WI38 (cell line): Measurements from ENCODE around the gene RMND5B.
"Not testable (repeated sequence)": the region's sequence is repeated elsewhere in the genome, so short reads cannot be mapped to it uniquely, and the experiment has no call there.

Source experiments
- H3K4me3 ChIP-seq: 2 replicates; pipeline ENCODE4 v1.5.1; 2011; ENCODE audit warnings: low read depth, mild to moderate bottlenecking, control low read depth, low read length
- TF ChIP-seq, protein P1 (sequence below): IDR thresholded peaks from 2 replicates; pipeline ENCODE4 v1.5.1; 2012; ENCODE audit warnings: low read depth, mild to moderate bottlenecking, control low read depth, low read length

The RMND5B gene

DNA sequence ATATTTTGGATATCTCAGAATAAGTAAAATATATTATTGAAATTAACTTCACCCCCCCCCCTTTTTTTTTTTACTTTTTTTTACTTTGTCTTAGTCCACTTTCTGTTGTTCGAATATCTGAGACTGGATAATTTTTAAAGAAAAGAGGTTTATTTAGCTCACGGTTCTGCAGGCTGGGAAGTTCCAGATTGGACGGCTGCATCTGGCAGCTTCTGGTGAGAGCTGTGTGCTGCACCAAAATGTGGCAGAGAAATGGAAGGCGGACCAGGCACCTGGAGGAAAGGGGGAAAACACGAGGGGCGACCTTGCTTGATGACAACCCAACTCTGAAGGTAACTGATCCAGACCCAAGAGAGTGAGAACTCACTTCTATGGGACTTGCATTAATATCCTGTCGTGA, 62.0 kb downstream of the RMND5B start:
- H3K4me3 ChIP-seq: no peak overlapping the region
- TF ChIP-seq, protein P1, sequence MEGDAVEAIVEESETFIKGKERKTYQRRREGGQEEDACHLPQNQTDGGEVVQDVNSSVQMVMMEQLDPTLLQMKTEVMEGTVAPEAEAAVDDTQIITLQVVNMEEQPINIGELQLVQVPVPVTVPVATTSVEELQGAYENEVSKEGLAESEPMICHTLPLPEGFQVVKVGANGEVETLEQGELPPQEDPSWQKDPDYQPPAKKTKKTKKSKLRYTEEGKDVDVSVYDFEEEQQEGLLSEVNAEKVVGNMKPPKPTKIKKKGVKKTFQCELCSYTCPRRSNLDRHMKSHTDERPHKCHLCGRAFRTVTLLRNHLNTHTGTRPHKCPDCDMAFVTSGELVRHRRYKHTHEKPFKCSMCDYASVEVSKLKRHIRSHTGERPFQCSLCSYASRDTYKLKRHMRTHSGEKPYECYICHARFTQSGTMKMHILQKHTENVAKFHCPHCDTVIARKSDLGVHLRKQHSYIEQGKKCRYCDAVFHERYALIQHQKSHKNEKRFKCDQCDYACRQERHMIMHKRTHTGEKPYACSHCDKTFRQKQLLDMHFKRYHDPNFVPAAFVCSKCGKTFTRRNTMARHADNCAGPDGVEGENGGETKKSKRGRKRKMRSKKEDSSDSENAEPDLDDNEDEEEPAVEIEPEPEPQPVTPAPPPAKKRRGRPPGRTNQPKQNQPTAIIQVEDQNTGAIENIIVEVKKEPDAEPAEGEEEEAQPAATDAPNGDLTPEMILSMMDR: no peak

DNA sequence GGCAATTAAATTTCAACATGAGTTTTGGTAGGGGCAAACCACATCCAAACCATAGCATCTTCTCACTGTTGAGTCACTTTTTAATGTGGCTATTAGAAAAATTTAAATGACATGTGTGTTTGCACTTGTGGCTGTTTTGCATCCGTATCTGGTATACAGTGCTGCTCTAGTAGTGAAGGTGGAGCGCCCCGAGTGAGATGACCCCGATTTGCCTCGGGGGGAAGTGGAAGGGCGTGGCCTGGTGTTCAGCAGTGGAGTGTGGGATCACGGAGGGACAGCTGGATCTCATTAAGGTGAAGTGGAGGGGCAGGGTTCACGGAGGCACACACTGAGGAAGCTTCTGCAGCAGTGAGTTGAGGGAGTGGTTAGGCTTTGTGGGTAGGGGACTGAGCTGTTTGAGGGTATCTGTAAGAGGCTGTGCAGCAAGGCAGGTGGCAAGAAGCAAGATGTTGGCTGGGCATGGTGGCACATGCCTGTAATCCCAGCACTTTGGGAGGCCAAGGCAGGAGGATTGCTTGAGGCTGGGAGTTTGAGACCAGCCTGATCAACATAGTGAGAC, 62.5 kb downstream of the RMND5B start:
- no peak overlapping the region for H3K4me3 ChIP-seq
- TF ChIP-seq, protein P1: no peak

DNA sequence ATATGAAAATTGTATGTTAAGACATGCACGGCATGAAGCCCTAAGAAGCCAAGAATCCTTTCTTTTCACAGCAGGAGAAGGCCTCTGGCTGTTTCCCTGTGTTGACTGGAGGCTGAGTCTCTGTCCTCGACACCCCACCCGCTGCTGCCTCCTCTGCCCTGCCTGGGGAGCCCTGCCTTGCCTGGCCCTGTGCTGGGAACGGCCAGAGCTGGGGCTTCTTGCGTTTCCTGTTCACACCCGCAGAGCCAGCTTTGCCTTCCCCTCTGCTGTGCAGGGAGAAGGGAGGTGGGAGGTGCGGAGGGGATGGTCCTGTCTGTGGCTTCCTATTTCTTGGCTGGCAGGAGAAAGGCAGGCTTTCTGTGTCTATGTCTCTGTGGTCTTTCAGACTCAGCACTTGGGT, 63.2 kb downstream of the RMND5B start:
- H3K4me3 ChIP-seq: no peak overlapping the region
- TF ChIP-seq, protein P1: no peak

DNA sequence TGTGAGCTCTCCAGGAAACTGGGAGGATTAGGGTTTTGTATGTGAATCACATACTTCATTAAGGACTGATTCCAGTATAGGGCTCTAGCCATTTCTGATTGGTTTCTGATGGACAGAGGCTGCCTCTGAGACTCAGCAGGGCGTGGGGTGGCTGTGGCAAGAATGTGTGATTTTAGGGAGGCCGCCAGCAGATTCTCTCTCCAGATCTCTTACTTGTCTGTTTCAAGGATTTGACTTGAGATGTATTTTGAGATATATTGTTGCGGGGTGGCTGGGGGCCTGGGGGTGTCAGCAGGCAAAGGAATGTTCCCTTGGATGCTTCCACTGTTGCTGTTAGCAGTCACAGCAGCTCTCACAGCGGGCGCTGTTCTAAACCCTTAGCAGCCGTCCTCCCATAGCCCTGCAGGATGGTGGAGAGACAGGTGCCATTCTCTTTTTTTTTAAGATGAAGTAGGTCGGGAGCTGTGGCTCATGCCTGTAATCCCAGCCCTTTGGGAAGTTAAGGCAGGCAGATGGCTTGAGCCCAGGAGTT, 65.5 kb downstream of the RMND5B start:
- TF ChIP-seq, protein P1: no peak
- no peak overlapping the region for H3K4me3 ChIP-seq

DNA sequence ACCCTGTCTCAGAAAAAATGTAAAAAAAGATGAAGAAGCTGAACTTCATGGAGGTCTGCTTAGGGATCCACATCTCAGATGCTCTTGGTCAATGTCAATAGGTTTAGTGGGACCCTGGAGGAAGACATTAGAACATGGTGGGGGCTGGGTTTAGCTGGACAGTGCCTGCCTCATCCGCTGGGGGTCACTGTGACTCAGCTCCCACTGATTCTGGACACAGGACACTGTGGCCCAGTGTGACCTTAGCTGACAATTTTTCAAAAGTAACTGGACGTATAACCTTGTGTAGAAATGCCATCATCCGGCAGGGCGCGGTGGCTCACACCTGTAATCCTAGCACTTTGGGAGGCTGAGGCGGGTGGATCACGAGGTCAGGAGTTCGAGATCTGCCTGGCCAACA, 66.2 kb downstream of the RMND5B start:
- no peak overlapping the region for H3K4me3 ChIP-seq
- TF ChIP-seq, protein P1: peak; percentile 24; the same call in 1 of the 2 replicates

DNA sequence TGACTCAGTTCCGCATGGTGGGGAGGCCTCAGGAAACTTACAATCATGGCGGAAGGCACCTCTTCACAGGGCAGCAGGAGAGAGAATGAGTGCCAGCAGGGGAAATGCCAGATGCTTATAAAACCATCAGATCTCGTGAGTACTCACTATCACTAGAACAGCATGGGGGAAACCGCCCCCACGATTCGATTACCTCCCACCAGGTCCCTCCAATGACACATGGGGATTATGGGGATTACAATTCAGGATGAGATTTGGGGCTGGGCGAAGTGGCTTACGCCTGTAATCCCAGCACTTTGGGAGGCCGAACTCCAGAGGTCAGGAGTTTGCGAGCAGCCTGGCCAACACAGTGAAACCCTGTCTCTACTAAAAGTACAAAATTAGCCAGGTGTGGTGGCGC, 67.3 kb downstream of the RMND5B start:
- not testable (repeated sequence) for H3K4me3 ChIP-seq

DNA sequence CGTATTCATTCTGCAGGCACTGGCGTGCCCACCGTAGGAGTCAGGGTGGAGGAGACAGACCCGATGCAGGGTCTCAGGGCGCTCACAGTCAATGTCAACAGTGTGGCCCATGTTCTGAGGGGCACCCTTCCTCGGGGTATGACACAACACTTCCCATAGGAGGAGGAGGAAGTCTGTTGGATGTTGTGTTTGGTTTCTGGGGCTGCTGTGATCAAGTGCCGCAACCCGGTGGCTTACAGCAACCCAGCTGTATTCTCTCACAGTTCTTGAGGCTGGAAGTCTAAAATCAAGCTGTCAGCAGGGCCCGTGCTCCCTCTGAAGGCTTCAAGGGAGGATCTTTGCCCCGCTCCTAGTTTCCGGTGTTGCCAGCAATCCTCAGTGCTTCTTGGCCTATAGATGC, 67.9 kb downstream of the RMND5B start:
- TF ChIP-seq, protein P1: no peak
- H3K4me3 ChIP-seq: no peak overlapping the region
